NK-92 treated with Interleukin-12 subunit alpha and Interleukin-12 subunit beta, amount 100 ng/mL, for 24 hours (cell line): Measurements from ENCODE around the gene ZNF148.

Source experiments
- DNase-seq: peaks from one replicate; lab custom pipeline; 2025; lab: John Stamatoyannopoulos, UW

Gene ZNF148

GRCh38 chr3:125332504-125332903 is 42.6 kb downstream of the ZNF148 start:
- DNase-seq: no peak

DNA sequence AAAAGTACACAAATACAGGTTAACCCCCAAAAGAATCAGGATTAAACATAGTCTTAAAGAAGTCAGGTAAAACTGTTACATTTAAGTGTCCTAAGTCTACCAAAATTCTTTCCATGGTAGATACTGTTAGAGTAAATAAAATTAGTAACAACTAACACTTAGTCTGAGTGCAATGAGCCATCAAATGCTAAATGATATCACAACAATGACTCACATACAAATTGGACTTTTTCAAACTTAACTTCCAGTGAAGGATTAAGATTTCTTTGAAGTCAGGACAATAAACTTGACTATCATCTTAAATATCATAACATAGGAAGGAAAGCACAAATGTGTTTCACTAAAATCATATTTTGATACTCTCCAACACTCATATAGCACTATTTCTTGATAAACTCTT is 43.9 kb downstream of the ZNF148 start:
- no peak for DNase-seq

GRCh38 chr3:125326957-125327356 is 48.2 kb downstream of the ZNF148 start:
- DNase-seq: no peak

- DNase-seq: no peak
Measured at GRCh38 chr3:125325746-125326145, 49.4 kb downstream of the ZNF148 start.

DNA sequence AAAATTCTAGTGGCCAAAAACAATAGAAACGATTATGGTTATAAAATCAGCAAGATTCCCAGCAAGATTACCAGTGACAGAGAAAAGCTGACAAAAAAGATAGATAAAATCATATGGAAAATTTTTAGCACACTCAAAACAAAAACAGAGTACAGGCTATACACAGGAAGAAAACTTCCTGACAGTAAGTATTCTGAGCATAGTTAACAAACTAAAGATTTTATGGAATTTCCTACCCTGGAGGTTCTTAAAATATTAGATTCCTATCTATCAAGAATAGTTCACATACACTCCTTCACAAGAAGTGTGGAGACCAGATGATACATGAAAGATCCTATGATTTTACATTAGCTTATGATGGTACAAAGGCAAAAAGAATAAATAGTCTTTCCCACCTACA is 50.8 kb downstream of the ZNF148 start:
- no peak for DNase-seq

GRCh38 chr3:125322917-125323316 is 52.2 kb downstream of the ZNF148 start:
- no peak for DNase-seq

DNA sequence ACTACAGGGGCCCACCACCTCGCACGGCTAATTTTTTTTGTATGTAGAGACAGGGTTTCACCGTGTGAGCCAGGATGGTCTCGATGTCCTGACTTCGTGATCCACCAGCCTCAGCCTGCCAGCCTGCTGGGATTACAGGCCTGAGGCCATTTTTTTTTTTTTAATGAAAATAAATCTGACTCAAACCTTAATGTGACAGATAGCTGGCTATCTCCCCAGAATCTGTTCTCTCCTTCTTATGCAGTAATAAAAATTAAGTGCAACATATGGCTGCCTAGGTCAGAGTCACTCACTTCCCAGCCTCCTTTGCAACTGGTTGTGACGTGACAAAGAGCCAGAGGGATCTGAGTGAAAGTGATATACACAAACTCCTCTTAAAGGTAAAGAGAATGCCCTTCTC is 53.0 kb downstream of the ZNF148 start:
- no peak for DNase-seq

- no peak for DNase-seq
Measured at GRCh38 chr3:125319765-125320164, 55.4 kb downstream of the ZNF148 start.

- DNase-seq: no peak
Measured at GRCh38 chr3:125318871-125319270, 56.3 kb downstream of the ZNF148 start.

- DNase-seq: no peak
Measured at GRCh38 chr3:125318167-125318865, 56.8 kb downstream of the ZNF148 start.

DNA sequence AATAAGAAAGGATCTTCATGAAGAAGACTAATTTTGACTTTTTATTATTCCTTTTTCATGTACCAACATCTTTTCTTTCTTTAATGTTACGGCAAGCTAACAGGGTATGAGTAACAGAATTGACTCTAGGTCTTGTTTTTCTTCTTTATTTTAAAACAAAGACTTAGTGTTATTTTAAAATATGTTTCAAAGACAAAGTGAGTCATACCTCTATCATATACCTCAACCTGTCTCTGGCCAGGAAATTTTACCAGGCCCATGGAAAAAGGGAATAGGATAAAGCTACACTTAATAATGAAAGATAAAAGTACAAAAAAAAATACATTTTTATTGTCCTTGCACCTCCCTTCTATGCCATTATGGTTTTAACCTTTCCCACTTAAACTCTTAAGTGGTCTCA is 57.4 kb downstream of the ZNF148 start:
- no peak for DNase-seq

GRCh38 chr3:125316949-125317348 is 58.2 kb downstream of the ZNF148 start:
- no peak for DNase-seq

GRCh38 chr3:125316246-125316645 is 58.9 kb downstream of the ZNF148 start:
- DNase-seq: no peak

DNA sequence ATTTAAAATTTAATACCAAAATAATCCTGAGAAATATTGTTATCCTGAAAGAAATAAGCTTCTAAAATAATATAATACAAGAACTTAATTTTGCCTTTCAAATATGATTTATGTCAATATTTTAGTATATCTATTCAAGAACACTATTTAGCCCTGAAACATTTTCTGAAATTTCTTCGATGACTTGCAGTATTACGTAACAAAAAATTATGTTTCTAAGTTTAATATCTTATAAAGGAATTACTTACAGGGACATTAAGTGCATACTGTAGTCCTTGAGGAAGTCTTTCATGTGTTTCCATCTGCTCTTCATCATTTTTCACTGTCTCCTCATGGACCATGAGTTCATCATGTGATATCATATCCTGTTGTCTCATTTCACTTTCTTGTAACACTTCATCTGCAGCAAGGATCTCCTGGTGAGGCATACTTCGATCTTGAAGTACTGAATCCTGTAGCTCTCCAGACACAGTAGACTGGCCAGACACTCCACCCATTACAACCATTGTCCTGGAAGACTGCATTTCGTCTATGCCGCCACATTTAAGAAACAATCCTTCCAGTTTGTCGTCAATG is 62.0 kb downstream of the ZNF148 start:
- no peak for DNase-seq

DNA sequence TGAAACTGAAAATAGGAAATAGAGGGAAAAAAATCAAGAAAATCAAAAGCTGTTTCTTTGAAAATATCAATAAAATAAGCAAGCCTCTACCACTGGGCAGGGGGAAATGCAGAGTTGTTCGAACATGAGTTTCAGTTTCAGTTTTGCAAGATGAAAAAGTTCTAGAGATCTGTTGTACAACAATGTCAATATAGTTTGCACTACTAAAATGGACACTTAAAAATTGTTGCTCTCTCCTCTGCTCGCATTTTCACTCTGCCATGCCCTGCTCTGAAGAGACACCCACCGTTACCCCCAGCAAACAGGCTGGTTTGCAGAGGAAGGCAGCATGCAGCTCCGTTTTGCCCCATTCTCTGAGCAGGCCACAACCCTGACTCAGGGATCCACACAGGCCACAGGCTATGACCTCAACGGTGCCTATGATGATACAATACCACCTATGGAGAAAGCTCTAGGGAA is 64.5 kb downstream of the ZNF148 start:
- peak; percentile 60 for DNase-seq

- no peak for DNase-seq
Measured at GRCh38 chr3:125309476-125309875, 65.6 kb downstream of the ZNF148 start.

GRCh38 chr3:125306620-125307019 is 68.5 kb downstream of the ZNF148 start:
- no peak for DNase-seq

DNA sequence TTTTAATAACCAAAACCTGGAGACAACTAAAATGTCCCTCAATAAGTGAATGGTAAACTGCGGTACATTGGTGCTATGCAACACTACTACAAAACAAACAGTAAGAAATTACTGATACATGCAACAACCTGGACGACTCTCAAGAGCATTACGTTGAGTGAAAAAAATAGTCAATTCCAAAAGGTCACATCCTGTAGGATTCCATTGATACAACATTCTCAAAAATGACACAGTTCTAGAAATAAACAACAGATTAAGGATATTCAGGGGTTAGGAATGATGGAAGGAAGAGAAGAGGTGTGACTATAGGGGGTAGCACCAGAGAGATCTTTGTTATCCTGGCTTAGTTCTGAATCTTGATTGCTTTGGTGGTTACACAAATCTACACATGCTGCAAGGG is 72.2 kb downstream of the ZNF148 start:
- no peak for DNase-seq

GRCh38 chr3:125300416-125300815 is 74.7 kb downstream of the ZNF148 start:
- DNase-seq: no peak

GRCh38 chr3:125294411-125294810 is 80.7 kb downstream of the ZNF148 start:
- DNase-seq: no peak

- DNase-seq: no peak
Measured at GRCh38 chr3:125292015-125292414, 83.1 kb downstream of the ZNF148 start.

DNA sequence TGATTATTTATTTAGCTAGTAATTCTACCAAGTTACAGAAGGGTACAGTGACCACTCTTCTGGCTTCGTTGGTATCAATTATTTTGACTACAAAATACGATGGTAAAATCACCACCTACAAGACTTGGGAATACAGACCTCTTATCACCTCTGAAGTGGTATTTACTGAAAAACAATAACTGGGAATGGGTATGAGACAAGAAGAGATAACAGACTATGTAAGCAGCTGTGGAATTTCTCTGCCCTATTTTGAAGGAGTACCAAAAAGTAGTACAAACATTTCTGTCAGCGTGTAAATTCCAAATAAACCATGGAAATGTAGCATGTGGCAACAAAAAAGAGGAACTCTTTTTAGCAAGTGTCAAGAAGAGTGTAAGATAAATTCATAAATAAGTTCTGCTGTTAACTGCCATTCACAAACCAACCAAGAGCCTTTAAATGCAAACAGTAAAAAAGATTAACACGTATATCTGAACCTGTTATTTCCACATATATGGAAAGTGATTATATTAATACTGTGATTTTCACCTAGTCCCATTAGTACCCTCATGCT is 85.6 kb downstream of the ZNF148 start:
- DNase-seq: no peak

GRCh38 chr3:125287248-125287647 is 87.9 kb downstream of the ZNF148 start:
- DNase-seq: no peak

DNA sequence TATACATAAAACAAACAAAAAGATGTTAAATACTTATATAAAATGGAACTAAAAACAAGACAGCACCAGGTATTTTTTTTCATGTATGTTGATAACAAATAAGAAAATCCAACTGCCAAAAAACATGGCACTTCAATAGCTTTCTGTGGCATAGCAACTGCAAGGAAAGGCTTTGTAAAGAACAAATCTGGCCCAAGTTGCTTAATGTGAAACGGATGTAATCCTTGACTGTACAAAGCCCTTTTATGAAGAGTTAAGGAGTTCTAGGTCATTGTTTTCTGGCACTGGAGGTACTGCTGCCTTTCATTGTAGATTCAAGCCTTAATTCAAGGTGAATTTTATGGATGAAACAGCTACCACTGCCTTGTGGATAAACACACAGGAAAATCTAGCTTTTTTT is 93.7 kb downstream of the ZNF148 start:
- no peak for DNase-seq
